ENCODE results near the gene KRTAP1-1. TPM values are rescaled to one million over a fixed set of nuclear protein-coding genes. Genes with fewer than 3 reads are reported as not detected.

KRTAP1-1 gene
- total and polyA plus RNA-seq, 2 of the 8 experiments (the other 6 are each of a cell fraction or from before 2014, with no cell fraction given), result not detected

DNA sequence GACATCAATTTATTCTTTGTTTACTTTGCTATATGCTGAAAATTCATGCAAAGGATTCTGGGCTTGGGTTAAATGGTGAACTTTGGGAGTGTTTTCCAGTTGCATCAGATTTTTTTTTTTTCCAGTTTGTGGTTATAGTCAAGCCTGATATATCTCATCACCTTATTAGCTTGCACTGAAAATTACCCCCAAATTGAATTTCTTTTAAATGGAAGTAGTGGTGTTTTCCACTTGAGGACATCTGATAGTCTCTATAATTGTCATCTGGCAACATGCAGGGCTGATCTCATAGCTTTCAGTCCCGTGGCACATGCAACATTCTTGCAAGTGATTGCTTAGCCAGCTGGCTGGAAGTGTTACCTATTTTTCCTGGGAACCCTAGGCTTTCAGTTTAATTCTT is 27.6 kb downstream of the KRTAP1-1 start:
- no peak overlapping the region for H2BK5ac ChIP-seq (ENCODE audit: low read depth, low read length)
- ChIA-PET CTCF (ENCODE audit: partially characterized antibody) (interaction anchor here (1.2 to 1.3 kb wide), 2 partner anchors 50 to 309 kb away, joined by 4 to 5 read pairs; no protein-coding TSS in a partner anchor), POLR2A (ENCODE audit: partially characterized antibody) (no interaction called here)
- no peak overlapping the region for H2BK12ac ChIP-seq (ENCODE audit: low read depth, low read length)
- no peak overlapping the region for H3K4ac ChIP-seq (replicated peaks; ENCODE audit: insufficient read length, low read depth, low read length)
- H4K20me1 ChIP-seq (replicated peaks in 1 of 2; ENCODE audit: control insufficient read depth in 1 of 2, insufficient read depth in 2 of 2, low read length in 2 of 2), result no peaks in the 10 kb centered on the region
- no peaks in the 10 kb centered on the region for H3K9me3 ChIP-seq (ENCODE audit: insufficient read depth in 2 of 2, low read depth in 1 of 2, low read length in 1 of 2)
- H3K79me1 ChIP-seq (ENCODE audit: low read depth, low read length), result no peaks in the 10 kb centered on the region
- no peak overlapping the region for H3K27ac ChIP-seq (ENCODE audit: low read depth, low read length)
- H4K8ac ChIP-seq (ENCODE audit: extremely low read depth, insufficient read depth, low read length), result no peak overlapping the region
- no peak overlapping the region for H2AFZ ChIP-seq (ENCODE audit: low read length)
- H4K91ac ChIP-seq (replicated peaks; ENCODE audit: insufficient read length, low read length), result no peak overlapping the region
- no peak overlapping the region for H3K4me2 ChIP-seq (ENCODE audit: insufficient read depth in 1 of 2, low read depth in 2 of 2, low read length in 2 of 2)
- no peak overlapping the region for H3K9ac ChIP-seq (replicated peaks in 1 of 4; ENCODE audit: extremely low read depth in 1 of 4, low read depth in 3 of 4, low read length in 3 of 4)
- H3K23me2 ChIP-seq (ENCODE audit: low read depth, low read length), result no peaks in the 10 kb centered on the region
- DNase-seq (ENCODE audit: low read depth in 1 of 2, low spot score in 2 of 2) (no peak), FAIRE-seq (no peak)
- TF ChIP-seq BCL11A (IDR thresholded peaks at IDR 0.05; ENCODE audit: low read depth in 2 of 2, low read length in 2 of 2), result no peak
- no peak for TF ChIP-seq TAF1 (IDR thresholded peaks at IDR 0.05; ENCODE audit: low read depth, low read length)
- TF ChIP-seq EP300 (IDR thresholded peaks at IDR 0.05; ENCODE audit: borderline replicate concordance in 1 of 2, low read depth in 2 of 2, low read length in 2 of 2), result no peak
- no peak overlapping the region for H3K18ac ChIP-seq (ENCODE audit: extremely low read depth, low read length)
- 77% methylated on average over 1 of the region's 1 CpG; no CpG with 5 or more reads in 1 of the 2 experiments for WGBS, 2 experiments (ENCODE audit: extremely low coverage in 1 of 2, insufficient coverage in 1 of 2, insufficient read length in 1 of 2, insufficient replicate concordance in 2 of 2, low coverage in 1 of 2, low lambda C conversion rate in 2 of 2, missing lambda C conversion rate in 1 of 2)
- H3K79me2 ChIP-seq (ENCODE audit: control insufficient read depth in 1 of 2, insufficient read depth in 2 of 2, low read length in 2 of 2), result no peaks in the 10 kb centered on the region
- H3K27me3 ChIP-seq (replicated peaks in 1 of 4; ENCODE audit: control insufficient read depth in 3 of 4, extremely low read depth in 1 of 4, insufficient read depth in 3 of 4, low read length in 3 of 4), result no peaks in the 10 kb centered on the region; a peak in 1 of 7 replicates
- no peak overlapping the region for H2BK15ac ChIP-seq (ENCODE audit: low read length)
- H3K56ac ChIP-seq (replicated peaks; ENCODE audit: insufficient read length, low read depth, low read length), result no peak overlapping the region
- no peak overlapping the region for H3K14ac ChIP-seq (ENCODE audit: insufficient read length)
- H3K4me3 ChIP-seq (ENCODE audit: extremely low read depth in 1 of 4, insufficient read depth in 2 of 4, low read depth in 3 of 4, low read length in 4 of 4), result no peak overlapping the region
- H4K5ac ChIP-seq (ENCODE audit: insufficient read length, low read depth, low read length), result no peak overlapping the region
- H2AK5ac ChIP-seq (ENCODE audit: low read depth, low read length), result no peak overlapping the region
- no peak overlapping the region for H3K23ac ChIP-seq (ENCODE audit: insufficient read length)
- H3K4me1 ChIP-seq (replicated peaks in 1 of 4; ENCODE audit: control insufficient read depth in 3 of 4, insufficient read depth in 4 of 4, low read length in 3 of 4), result peaks cover 0 to 8% (median 5%) of the 10 kb centered on the region in 4 experiments; a peak in 6 of 7 replicates
- no peak overlapping the region for H2BK120ac ChIP-seq (replicated peaks; ENCODE audit: low read depth, low read length)
- no peaks in the 10 kb centered on the region for H3K36me3 ChIP-seq (ENCODE audit: control insufficient read depth in 2 of 4, insufficient read depth in 4 of 4, low read length in 3 of 4)
- no peak overlapping the region for H2BK20ac ChIP-seq (ENCODE audit: low read length)

Data from H1 (cell line).